ENCODE data around the gene HOXB3.

- TF ChIP-seq, protein P1, sequence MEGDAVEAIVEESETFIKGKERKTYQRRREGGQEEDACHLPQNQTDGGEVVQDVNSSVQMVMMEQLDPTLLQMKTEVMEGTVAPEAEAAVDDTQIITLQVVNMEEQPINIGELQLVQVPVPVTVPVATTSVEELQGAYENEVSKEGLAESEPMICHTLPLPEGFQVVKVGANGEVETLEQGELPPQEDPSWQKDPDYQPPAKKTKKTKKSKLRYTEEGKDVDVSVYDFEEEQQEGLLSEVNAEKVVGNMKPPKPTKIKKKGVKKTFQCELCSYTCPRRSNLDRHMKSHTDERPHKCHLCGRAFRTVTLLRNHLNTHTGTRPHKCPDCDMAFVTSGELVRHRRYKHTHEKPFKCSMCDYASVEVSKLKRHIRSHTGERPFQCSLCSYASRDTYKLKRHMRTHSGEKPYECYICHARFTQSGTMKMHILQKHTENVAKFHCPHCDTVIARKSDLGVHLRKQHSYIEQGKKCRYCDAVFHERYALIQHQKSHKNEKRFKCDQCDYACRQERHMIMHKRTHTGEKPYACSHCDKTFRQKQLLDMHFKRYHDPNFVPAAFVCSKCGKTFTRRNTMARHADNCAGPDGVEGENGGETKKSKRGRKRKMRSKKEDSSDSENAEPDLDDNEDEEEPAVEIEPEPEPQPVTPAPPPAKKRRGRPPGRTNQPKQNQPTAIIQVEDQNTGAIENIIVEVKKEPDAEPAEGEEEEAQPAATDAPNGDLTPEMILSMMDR (conservative IDR thresholded peaks at IDR 0.05 in 1 of 2, IDR thresholded peaks at IDR 0.05 in 1 of 2; ENCODE audit: extremely low read depth in 1 of 2, insufficient read depth in 1 of 2, low read depth in 1 of 2, low read length in 2 of 2) = no peak
- no peak for TF ChIP-seq EZH2 (IDR thresholded peaks at IDR 0.05; ENCODE audit: borderline replicate concordance, low read length)
Observed at GRCh38 chr17:48520631-48521079, 69.4 kb downstream of the HOXB3 start.

Data from mammary epithelial cell (primary cell).